ENCODE measurements around the gene ARID5A.

Gene ARID5A

DNA sequence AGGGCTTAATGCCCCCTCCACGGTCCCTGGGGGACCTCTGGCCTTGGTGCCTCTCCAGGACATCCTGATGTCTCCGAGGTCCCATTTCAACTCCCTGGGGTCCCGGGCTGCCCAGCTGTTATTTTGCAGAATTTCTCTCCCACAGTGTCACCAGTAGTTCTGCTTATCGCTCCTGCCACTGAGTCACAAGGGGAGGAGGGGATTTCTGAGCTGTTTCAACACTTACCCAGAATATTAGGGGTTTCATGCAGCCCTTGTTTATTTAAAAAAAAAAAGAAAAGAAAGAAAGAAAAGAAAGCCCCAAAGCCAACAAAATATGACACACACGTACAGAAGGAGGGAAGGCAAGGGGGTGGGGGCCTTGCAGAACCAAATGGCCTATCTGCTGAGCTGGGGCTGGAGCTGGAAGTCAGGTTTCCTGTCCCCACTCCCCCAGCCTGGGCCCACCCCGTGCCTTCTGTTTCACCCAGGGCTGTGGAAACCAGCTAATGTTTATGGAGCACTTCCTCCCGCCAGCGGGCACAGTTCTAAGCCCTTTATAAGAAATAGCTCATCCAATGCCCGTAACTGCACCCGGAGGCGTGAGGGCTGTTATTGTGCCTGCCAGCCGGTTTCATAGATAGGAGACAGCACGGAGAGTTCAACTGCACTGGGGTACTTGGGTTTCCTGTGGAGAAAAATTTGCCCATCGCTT lies 8.4 kb upstream of the ARID5A start:
- peak; percentile 58 for DNase-seq (ENCODE audit: low read depth)

DNA sequence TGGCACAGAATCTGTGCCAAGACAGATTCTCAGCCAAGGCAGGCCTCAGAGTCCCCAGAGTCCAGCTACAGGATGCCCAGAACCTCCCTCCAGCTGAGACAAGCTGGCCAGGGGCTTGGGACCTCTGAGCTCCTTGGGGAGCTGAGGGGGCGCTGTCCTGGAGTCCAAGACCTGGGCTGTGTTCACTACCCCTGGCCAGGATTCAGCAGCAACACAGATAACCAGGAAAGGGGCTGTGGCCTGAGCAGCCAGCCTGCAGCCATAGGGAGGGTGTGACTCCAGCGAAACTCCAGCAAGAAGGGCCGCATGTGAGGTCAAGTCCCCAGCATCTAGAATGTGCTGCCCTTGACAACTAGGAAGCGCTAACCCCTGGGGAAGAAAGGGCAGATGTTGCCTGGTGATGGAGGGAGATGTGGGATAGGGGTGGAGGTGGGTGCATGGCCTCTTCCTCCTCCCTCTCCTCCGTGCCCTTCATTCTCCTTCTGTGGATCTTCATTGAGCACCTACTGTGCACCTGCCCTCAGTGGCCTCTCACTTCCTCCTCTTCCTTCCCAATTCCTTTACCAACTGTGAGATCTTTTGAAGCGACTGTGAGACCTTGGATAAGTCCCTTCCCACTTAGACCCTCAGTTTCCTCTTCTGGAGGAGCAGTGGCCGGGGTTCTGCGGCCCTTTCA lies 7.7 kb upstream of the ARID5A start:
- DNase-seq (ENCODE audit: low read depth) = no peak

DNA sequence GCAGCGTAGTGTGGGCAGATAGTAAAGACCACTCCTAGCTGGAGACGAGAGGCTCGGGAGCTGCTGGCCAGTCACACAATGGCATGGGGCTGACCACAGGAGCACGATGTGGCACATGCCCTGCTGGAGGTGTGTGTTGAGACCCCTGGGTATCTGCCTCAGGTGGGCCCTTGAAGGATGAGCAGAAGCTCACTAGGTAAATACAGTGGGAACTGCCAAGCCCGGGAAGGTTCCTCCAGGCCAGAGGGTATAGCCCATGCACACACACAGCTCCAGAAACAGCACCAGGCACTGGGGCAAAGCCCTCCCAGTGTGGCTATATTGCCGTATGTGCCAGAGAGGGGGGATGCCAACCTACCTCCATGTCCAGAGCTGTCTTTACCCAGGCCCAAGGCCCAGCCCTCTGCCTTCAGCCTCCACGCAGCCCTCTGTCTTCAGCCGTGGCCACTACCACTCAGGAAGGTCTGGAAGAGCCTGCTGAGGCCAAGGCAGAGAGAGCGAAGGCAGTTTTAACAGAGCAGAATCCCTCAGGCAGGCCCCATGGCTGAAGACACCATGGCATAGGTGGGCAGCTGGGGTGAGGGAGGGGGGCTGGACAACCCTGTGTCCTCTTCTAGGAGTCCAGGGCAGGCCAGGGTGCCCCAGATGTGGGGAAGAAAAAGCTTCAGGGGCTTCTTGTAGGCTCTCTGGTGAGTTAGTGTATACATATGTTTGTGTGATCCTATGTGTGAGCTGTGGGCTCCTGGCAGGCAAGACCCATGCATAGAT lies 7.0 kb upstream of the ARID5A start:
- DNase-seq (ENCODE audit: low read depth) = no peak

DNA sequence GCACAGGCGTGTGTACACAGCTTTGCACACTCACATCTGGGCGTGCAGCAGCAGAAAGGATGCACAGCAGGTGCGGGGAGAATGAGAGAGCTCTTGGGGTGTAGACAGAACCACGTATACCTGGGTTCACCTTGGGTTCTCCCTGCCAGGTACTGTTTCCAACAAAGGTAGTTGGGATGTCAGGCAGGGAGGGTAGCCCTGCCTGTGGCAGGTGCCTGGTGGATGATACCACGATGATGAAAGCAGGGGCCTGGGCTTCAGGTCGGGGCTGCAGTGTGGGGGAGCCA lies 6.5 kb upstream of the ARID5A start:
- DNase-seq (ENCODE audit: low read depth) = no peak

DNA sequence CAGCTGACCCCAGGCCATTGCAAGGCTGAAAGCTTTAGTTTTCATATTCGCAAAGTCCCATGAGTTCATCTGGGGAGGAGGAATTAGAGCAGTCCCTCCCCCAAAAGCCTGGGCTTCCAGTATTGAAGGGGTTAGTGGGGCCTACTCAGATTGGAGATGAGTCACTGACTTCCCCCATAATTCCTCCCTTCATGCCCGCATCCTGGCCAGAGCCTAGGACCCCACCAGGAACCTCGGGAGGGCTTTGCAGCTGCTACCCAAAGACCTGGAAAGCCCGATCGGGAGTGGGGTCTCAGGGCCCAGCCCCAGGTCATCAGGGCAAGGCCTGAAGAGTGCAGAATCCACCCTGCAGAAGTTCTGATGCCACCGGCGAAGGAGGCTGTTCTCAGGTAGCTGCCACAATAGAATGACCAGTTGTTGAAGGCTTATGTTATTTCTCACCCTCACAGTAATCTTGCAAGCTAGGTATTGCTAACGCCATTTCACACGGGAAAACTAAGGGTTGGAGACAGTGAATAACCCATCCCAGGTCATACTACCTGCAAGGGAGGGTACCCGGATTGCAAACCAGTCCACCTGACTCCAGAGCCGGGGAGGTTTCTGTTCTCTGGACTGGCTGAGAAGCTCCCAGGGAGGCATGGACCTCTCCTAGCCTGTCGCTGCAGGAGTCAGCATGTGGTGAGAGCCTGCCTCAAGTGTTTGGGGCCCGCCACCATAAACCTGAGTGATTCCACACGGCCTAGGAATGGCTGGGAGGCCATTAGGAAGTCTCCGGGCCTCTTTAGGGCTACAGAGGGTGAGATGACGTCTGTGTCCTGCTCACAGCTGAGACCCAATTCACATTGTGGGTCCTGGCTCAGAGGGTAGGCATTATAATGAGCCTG lies 5.8 kb upstream of the ARID5A start:
- DNase-seq (ENCODE audit: low read depth) = peak; percentile 35

DNA sequence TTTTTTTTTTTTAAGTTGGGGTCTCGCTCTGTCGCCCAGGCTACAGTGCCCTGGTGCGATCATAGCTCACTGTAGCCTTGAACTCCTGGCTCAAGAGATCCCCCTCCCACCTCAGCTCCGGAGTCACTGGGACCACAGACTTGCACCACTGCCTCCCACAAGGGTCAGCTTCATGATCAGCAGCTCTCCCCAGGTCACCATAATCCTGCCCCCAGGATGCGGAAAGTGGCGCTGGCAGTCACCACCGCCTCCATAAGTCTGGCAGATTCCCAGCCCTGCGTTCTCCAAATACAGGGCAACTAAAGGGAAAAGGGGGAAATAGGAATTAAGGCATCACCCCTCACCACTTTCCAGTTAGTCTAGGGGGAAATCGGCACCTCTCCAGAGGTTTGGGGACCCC lies 5.2 kb upstream of the ARID5A start:
- no peak for DNase-seq (ENCODE audit: low read depth)

DNA sequence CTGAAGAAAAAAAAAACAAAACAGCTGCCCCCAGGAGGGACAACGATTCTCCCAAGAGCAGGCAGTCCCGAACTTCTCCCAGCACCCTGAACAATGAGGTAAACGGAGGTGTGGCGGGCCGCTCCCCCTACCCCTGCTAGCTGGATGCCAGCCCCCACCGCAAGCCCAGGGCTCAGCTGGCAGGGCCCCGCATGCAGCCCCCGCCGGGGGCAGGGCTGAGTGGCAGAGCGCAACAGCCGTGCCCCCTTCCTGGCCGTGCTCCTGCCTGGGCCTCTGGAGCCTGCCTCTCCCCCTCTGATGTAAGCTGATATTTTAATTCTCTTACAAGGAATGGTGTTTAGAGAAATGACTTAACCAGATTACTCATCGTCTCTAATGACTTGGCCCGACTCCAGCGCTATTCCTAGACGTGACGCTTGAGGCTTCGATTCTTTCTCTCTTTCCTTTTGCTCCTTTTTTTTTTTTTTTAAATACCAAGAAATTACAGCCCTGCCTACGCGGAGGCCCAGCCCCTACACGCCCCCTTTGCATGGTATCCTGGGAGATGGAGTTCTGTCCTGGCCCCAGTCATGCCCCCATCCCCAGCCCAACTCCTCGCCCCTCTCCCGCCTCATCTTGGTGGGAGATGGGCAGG lies 4.6 kb upstream of the ARID5A start:
- DNase-seq (ENCODE audit: low read depth) = peak; percentile 100

DNA sequence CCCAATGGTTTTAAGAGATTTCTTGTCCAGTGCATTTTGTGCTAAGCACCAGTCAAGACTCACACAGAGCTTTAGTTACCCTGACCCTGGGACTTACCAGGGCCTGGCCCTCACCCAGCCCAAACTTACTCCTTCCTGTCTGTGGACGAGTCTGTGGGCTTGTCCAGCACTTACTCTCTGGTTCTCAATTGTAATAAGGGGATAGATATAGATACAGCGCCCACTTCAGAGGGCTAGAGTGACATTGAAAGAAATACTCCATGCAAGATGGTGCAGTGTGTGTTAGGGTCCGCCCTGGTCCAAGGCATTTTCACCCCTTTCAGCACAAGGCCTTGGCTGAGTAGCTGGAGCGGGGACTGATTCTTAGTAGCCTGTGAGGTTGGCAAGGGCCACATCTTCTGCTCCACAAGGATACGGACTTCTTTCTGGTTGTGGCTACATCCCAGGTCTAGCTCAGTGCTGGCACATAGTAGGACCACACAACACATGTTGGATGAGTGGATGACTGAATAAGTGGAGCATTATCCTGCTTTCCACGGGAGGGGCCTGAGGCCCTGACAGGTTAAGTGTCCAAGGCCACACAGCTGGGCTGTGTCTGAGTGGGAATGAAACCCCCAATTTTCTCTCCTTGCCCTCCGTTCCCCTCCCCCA lies 3.8 kb upstream of the ARID5A start:
- no peak for DNase-seq (ENCODE audit: low read depth)

DNA sequence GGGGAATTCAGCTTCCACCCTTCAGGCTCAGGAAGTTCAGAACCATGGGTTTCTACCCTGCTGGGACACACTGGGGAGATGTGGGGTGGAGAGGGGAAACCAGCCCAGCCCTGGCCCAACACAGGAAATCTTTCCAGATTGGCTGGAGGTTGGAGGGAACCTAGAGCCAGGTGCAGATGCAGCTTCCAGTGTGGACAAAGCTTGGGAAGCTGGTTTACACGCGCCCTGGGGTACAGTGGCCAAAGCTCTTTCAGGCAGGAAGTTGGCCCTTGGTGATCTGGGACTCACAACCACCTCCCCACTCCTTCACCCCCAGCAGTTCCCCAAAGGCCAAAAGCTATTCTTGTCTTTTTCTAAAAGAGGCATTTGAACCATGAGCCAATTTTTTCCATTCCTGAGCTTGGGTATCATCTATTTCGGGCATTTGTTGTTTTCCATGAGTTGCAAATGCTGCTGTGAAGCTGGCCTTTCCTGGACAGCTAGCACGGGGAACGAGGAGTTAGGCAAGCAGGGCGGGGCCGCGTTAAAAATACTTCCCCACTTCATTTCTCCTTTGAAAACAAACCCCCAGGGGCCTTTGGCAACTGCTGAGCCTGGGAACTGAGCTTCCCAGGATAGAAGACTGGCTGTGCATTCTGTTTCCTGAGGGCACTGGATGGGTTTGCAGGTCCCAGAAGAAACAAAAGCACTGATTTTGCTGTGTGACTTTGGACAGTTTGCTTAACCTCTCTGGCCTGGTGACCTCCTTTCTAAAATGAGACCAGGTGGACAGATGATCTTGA lies 3.1 kb upstream of the ARID5A start:
- peak; percentile 98 for DNase-seq (ENCODE audit: low read depth)

DNA sequence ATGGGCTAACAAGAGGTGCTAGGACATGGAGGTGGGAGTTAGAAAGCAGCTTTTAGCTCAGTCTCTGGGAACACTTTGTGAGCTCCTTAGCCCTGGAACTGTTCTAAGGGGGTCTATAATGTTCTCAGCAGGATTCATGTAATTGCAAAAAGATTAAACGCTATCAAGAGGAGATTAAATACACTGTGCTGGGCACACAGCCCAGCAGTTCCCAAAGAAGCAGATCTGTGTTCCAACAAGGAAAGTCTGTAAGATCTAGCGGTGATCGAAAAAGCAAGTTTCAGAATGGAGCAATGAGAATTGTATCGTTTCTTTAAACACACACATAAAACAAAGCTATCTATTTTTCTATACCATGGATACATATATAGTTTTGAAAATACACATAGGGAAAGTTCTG lies 2.4 kb upstream of the ARID5A start:
- no peak for DNase-seq (ENCODE audit: low read depth)

DNA sequence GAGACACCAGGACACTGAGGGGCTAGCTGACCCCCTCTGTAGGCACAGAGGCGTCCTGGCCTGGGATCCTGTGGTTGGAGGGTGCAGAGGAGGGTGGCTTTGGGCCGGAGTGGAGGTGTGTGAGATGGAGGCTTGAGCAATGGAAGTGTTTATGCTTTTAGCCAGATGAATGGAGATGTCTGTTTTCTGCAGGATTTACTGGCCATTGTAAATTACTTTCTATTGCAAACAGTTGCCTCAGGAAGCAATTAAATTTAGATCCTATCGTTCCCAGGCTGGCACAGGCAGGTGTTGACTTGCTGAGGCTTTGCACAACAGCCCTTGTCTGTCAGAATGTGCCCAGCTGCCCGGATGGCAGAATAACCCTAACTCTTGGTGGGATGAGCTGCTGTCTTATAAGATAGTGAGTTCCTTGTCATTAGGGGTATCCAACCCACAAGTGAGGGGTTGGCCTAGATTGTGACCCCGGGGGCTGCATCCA lies 1.8 kb upstream of the ARID5A start:
- no peak for DNase-seq (ENCODE audit: low read depth)

DNA sequence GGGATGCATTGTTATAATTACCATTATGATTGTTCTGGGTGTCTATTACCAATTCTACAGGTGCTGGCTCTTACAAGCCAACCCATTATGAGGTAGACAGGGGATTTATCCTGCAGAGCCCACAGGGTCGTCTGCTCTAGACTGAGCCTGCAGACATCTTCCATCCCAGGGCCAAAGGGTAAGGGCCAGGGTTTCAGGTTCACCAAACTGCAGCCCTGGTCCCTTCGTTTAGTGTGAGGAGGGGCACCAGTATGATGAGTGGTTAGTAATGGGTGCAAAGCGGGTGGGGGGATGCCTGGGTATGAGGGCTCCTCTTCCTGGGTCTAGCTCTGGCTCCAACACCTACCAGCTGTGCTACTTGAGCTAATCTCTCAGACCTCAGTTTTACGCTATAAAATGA lies 1.2 kb upstream of the ARID5A start:
- DNase-seq (ENCODE audit: low read depth) = no peak

DNA sequence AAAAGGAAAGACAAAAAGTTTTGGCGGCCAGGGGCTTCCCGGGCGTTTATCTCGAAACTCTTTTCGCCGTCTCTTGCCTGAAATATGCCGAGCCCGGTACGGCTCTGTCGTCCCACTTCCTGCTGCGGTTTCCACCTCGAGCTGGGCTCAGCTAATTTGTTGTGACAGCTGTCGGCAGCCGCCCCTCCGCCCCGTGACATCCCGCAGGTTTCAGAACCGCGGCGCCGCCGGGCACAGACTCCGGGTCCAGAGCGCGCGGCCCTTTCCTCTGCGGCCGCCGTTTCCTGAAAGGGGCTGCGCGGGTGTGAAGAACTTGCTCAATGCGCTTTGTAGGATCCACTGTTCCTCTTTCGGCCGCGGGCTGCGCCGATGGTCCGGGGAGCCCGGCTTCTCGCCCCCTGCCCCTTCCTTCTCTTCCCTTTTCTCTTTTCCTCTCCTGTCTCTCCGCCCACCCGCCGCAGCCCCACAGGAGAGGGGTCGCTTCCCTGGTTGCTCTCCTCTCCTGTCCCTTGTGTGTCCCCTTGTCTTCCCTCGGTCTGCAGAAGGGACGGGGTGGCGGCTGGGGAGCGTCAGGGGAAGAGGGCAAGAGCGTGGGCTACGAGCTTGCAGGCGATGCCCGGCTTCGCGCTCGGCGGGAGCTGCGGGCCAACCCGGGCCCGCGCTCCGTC lies 648 bp downstream of the ARID5A start:
- DNase-seq (ENCODE audit: low read depth) = peak; percentile 81

DNA sequence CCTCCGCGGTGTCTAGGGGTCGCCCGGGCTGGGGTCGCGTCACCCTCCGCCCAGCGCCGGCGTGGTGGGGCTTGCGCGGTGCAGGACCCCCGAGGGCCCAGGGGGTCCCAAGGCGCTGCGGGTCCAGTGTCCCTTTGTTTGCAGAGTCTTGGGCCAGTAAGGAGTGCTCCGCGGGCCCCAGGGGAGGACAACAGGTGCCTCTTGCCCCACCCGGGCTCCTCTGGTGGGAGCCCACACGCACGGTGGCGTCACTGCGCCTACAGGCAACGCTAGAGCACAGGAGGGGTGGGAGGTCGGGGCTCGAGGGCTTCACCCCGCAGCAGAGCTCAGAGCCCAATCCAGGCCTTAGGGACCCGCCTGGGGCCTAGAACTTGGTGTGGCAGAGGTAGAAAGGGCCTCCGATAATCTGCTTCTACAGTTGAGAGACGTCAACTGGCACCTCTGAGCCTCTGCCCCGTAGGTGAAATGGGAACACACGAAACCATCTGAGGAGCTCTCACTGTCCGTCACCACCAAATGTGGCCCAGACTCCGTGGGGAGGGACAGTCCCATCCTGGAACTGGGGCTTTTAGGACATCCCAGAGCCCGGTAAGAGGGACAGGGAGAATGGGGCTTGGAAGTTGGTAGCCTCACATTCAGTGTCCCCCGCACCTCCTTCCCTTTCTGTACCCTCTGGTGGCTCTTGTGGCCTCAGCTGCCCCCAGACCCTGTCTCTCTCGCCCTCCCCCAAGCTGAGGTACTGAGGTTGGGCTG lies 1.4 kb downstream of the ARID5A start:
- DNase-seq (ENCODE audit: low read depth) = no peak

DNA sequence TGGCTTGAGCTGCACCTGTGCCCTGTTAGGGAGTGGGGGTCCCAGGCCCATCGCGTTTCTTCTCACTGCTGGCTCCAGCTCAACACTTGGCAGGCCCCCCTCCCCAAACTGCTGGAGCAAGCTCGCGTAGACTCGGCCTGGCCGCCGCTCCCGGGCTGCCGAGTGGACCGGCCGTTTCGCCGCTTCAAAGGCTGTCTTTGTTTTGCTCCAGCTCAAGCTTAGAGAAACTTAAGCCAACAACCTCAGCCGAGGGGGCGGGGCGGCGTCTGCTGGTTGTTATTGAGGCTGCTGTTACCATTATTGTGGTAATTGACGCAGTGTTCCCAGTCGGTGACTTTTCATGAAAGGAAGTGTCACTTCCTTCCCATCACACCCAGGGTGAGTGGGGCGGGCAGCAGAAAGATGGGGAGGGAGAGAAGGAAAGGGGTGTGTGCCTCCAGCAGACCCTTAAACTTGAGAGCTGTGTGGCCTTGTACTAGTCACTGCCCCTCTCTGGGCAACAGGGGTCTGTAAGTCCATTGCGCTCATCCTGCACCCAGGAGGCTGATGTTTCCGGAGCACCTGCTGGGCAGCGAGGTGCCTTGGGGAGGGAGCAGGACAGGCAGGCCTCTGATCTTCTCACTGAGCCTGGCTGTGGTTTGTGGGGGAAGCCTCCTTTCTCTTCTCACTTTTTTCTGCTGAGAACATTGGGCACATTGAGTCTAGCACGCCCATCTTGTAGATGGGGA lies 2.1 kb downstream of the ARID5A start:
- DNase-seq (ENCODE audit: low read depth) = no peak

DNA sequence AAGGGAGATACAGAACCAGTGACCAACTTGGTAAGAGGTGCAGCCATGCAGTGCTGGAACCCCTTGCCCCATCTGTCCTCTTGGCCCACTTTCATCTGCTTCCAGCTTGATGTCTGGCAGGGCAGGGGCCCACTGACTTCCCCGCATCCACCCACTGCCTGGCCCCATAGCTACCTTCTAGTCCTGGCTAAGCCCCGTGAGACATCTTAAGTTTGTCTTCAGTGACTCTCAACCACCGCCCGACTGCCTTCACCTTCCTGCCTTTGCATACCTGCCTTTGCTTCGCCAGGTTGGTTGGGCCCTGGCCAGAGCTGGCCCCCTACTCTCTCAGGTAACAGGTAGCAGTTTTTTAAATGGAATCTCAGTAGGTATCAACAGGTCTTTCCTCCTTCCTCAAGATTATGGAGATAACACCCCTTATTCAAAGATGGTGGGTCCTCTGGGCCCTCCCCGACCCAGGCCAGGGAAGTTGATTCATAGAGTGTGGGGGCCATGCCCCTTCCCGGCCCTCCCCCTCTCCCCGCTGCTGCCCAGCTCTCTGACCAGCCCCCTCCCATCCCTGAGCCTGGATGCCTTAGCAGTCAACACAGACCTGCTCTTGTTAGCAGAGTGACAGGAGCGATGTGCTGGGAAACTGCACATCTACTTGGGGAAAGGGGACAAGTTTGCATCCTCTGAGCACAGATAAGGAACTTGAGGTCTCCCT lies 2.8 kb downstream of the ARID5A start:
- DNase-seq (ENCODE audit: low read depth) = no peak

DNA sequence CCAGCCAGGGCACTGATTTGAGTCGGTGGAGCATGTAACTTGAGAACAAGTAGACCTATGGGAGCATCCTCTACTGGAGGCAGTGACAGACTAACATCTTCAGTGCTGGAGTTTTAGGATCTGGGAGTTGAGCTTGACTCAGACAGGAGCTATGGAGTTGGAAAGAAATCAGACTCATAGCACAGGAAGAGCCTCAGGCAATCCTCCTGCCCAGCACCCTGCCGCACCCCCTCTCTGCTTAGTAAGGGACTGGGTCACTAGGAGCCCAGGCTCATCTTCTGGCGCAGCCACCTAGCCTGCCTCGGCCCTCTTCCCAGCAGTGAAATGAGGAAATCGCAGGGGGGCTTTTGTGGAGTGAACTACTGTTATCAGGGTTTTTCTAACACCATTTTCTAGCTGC lies 3.6 kb downstream of the ARID5A start:
- DNase-seq (ENCODE audit: low read depth) = peak; percentile 95
